GM12892 (cell line): ENCODE measurements around the gene NUDT14.

Experiments used
- POLR2A ChIP-seq: IDR thresholded peaks from 2 replicates; pipeline ENCODE4 v1.6.1; 2011; ENCODE audit warnings: low read depth, low read length, control low read depth
- POLR2AphosphoS5 ChIP-seq: IDR thresholded peaks from 2 replicates; pipeline ENCODE4 v1.6.1; 2011; ENCODE audit warnings: low read depth, low read length, control low read depth
- TAF1 ChIP-seq: IDR thresholded peaks from 2 replicates; pipeline ENCODE4 v1.6.1; 2011; ENCODE audit warnings: low read depth, mild to moderate bottlenecking, control low read depth, low read length, borderline replicate concordance

DNA sequence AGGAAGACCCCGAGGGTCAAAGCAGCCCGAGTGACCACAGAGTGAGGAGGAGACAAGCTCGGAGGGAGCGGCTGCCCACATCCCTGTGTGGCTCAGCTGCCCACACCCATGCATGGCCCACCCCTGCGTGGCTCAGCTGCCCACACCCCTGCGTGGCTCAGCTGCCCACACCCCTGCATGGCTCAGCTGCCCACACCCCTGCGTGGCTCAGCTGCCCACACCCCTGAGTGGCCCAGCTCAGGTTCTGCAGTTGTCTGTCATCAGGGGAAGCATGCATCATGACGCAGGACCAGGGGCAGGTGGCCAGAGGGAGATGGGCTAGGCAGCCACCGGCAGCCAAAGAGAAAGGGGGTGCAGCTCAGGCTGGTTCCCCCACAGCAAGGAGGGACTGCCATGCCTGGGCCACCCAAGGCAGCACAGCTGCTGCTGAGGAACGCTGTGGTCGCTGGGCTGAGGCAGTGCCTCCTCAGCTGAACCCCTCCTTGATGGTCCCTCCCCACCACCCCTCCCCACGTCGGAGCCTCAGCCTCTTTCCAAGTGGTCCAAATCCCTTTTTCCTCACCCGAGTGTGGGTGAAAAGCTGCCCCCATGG lies 33.3 kb upstream of the NUDT14 start:
- TF ChIP-seq POLR2AphosphoS5 (no peak), POLR2A (no peak), TAF1 (no peak)
